RWPE2 (cell line): Measurements from ENCODE around the gene CAMK2B.

Experiments
- ATAC-seq: fragments of 200-7000 bp; cut with Tn5 transposase; 3 replicates; pipeline ENCODE4 v1.9.1; 2021; ENCODE audit warnings: low read depth
- DNase-seq: peaks from one replicate; pipeline ENCODE4 v3.0.0-alpha.2; 2020; ENCODE audit warnings: low spot score
- H3K27ac ChIP-seq: fragments of 450-650 bp; 2 replicates; pipeline ENCODE4 v1.5.1; 2017; ENCODE audit warnings: mild to moderate bottlenecking; ENCODE audit not compliant: poor library complexity, severe bottlenecking
- H3K27me3 ChIP-seq: fragments of 250-450 bp; sonication (Bioruptor Pico); 2 replicates; pipeline ENCODE4 v1.5.1; 2021; ENCODE audit warnings: mild to moderate bottlenecking, moderate library complexity; ENCODE audit not compliant: insufficient read depth, poor library complexity, severe bottlenecking
- H3K36me3 ChIP-seq: fragments of 250-450 bp; sonication (Bioruptor Pico); 2 replicates; pipeline ENCODE4 v1.5.1; 2020; ENCODE audit warnings: low read depth, mild to moderate bottlenecking, moderate library complexity
- H3K4me1 ChIP-seq: fragments of 250-450 bp; sonication (Bioruptor Pico); 2 replicates; pipeline ENCODE4 v1.5.1; 2021; ENCODE audit warnings: mild to moderate bottlenecking, moderate library complexity; ENCODE audit not compliant: insufficient read depth, poor library complexity, severe bottlenecking
- H3K4me3 ChIP-seq: fragments of 250-450 bp; sonication (Bioruptor Pico); 2 replicates; pipeline ENCODE4 v1.5.1; 2021; ENCODE audit warnings: mild to moderate bottlenecking, moderate library complexity; ENCODE audit not compliant: severe bottlenecking
- H3K9me3 ChIP-seq: fragments of 250-450 bp; sonication (Bioruptor Pico); 2 replicates; pipeline ENCODE4 v1.5.1; 2021; ENCODE audit warnings: mild to moderate bottlenecking, moderate library complexity; ENCODE audit not compliant: severe bottlenecking
- TF ChIP-seq, protein P1 (sequence below): fragments of 450-650 bp; IDR thresholded peaks from one replicate; pipeline ENCODE4 v1.5.1; 2017; ENCODE audit warnings: mild to moderate bottlenecking, moderate library complexity; ENCODE audit not compliant: poor library complexity, severe bottlenecking

Gene CAMK2B

DNA sequence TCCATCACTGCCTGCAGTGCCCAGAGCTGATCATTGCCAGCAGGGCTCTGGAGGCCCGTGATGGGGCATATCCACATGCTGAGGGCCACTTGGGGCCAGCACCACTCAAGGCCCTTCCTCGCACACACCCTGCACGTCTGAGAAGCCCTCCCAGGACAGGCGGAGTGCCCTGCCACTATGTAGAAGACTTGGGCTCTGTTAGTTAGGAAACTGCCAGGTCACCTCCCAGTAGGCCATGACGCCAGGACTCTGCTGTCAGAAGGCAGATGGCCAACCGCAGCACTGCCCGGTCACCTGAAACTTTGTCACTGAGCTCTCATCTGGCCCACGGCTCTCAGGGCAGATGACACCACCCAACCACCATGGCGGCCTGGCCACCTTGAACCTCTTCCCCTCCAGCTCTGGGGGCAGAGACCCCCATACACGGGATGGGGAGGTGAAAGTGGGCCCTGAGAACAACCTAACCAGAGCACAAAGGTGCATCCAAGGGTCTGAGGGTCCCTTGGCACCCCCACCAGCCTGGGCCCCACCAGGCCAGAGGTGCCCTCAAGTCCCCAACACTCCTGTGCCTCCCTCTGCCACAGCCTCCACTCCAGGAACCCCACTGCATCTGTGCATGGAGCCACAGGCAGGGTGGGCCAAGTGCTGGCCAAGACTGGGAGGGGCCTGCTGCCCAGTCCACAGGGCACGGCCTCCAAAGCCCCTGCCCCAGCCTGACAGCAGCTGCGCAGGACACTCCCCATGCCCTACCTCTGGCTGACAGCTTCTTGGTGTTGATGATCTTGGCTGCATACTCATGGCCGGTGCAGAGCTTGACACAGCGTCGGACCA, 41.8 kb downstream of the CAMK2B start:
- no peak overlapping the region for H3K27ac ChIP-seq
- H3K9me3 ChIP-seq = no peaks in the 10 kb centered on the region
- TF ChIP-seq, protein P1, sequence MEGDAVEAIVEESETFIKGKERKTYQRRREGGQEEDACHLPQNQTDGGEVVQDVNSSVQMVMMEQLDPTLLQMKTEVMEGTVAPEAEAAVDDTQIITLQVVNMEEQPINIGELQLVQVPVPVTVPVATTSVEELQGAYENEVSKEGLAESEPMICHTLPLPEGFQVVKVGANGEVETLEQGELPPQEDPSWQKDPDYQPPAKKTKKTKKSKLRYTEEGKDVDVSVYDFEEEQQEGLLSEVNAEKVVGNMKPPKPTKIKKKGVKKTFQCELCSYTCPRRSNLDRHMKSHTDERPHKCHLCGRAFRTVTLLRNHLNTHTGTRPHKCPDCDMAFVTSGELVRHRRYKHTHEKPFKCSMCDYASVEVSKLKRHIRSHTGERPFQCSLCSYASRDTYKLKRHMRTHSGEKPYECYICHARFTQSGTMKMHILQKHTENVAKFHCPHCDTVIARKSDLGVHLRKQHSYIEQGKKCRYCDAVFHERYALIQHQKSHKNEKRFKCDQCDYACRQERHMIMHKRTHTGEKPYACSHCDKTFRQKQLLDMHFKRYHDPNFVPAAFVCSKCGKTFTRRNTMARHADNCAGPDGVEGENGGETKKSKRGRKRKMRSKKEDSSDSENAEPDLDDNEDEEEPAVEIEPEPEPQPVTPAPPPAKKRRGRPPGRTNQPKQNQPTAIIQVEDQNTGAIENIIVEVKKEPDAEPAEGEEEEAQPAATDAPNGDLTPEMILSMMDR = no peak
- no peaks in the 10 kb centered on the region for H3K4me1 ChIP-seq
- no peaks in the 10 kb centered on the region for H3K27me3 ChIP-seq
- H3K36me3 ChIP-seq = no peaks in the 10 kb centered on the region
- DNase-seq = peak; percentile 46
- no peak overlapping the region for H3K4me3 ChIP-seq
- no peak for ATAC-seq

DNA sequence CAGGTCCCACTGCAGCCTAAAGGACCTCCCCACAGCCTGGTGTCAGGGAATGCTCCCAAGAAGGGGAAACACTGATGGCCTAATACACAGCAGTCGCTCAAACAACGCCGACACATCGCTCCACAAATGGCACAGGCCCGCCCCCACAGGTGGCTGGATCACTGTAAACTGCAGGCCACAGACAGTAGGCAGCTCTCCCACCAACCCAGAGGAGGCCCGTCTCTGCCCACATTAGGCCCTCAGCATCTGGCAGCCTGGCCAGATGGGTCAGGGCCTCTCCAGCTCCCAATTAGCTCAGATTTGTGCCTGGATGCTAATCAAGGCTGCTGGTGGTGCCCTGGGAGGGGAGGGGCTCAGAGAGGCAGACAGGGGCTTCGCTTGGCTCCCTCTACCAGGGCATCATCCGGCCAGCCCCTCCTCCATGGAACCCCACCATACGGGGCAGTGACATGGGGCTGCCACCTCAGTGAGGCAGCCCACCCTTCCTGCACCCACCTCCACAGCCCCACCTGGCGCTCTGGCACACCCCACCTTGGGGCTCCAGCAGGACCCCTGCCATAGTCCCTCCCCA, 42.7 kb downstream of the CAMK2B start:
- ATAC-seq (no peak), DNase-seq (no peak)
- no peak overlapping the region for H3K4me3 ChIP-seq
- TF ChIP-seq, protein P1 = no peak
- no peak overlapping the region for H3K27ac ChIP-seq
- no peaks in the 10 kb centered on the region for H3K36me3 ChIP-seq
- H3K4me1 ChIP-seq = no peaks in the 10 kb centered on the region
- no peaks in the 10 kb centered on the region for H3K27me3 ChIP-seq
- H3K9me3 ChIP-seq = no peaks in the 10 kb centered on the region

DNA sequence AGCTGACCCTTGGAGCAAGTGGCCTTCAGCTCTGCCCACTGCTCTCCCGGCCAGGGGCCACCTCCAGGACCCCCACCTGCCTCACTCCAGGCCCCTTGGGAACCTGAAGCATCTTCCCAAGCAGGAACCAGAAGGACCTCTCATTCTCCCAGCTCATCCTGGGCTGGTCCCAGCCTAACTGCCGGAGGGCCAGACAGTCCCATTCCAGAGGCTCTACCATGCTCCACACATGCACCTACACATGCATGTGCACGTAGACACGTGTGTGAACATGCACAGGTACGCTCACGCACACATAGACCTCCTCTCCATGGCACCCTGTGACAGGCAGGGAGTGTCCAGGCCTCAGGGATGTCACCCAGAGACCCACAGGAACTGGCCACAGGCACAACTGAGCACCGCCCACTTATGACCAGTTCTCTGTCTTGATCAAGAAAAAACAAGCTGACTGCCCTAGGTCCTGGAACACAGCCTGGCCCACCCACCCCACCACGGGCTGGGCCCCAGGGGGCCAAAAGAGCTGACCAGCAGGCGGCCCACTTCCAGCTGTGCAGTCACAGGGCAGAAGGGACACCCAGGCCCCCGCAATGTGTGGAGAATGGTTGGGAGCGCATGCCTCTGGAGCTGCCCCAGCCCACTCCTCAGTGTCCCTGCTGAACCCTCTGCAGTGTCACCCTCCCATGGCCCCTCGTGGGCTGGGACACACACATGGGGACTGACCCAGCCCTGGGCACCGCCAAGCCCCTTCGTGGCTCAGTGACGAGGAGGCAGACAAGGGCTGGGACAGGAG, 43.4 kb downstream of the CAMK2B start:
- H3K27ac ChIP-seq = no peak overlapping the region
- no peaks in the 10 kb centered on the region for H3K4me1 ChIP-seq
- no peaks in the 10 kb centered on the region for H3K36me3 ChIP-seq
- H3K27me3 ChIP-seq = no peaks in the 10 kb centered on the region
- TF ChIP-seq, protein P1 = no peak
- no peak overlapping the region for H3K4me3 ChIP-seq
- ATAC-seq = peak; percentile 17; the same call in 2 of the 3 replicates
- no peaks in the 10 kb centered on the region for H3K9me3 ChIP-seq
- DNase-seq = peak; percentile 45

DNA sequence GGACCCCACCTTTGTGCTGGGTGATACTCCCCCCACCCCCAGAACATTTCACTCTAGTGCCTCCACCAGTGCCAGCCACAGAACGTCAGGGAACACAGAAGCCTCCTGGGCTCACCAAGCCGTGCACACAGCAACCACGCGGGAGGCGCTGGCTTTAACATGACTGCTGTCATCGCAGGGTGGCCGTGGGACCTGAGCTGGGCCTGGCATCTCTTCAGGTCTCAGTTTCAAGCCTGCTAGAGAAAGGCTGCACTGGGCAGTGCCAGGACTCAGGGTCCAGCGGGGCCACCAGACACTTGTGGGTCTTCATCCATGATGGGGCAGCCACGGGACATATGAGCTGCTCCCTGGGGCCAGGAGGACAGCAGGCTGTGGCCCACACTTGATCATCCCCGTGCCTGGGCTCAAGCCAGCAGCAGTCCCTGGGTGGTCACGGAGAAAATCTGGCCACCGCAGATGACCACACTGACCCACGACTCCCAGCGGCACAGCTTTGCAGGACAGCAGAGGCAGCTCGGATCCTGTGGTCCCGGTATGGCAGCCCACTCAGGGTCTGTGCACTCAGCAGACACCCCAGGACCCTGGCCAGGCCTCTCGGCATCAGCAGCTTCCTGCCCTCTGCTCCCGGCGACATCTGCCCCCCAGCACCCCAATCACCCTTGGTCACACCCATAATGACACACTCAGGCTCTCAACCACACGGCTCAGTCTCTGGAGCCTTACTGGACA, 44.2 kb downstream of the CAMK2B start:
- H3K4me3 ChIP-seq = no peak overlapping the region
- TF ChIP-seq, protein P1 = no peak
- no peaks in the 10 kb centered on the region for H3K36me3 ChIP-seq
- H3K9me3 ChIP-seq = no peaks in the 10 kb centered on the region
- DNase-seq (peak; percentile 53), ATAC-seq (no peak)
- H3K27ac ChIP-seq = no peak overlapping the region
- no peaks in the 10 kb centered on the region for H3K4me1 ChIP-seq
- H3K27me3 ChIP-seq = no peaks in the 10 kb centered on the region
